IMR-90 (cell line): ENCODE data around the gene CCT7.

Experiments used
- CEBPB ChIP-seq: IDR thresholded peaks from 2 replicates; pipeline ENCODE4 v1.6.1; 2012; ENCODE audit warnings: low read depth, low read length, improper control_type of control experiment
- CHD1 ChIP-seq: IDR thresholded peaks from 2 replicates; pipeline ENCODE4 v1.6.1; 2012; ENCODE audit warnings: low read depth, low read length, improper control_type of control experiment
- POLR2A ChIP-seq: IDR thresholded peaks from 2 replicates; pipeline ENCODE4 v1.6.1; 2012; ENCODE audit warnings: mild to moderate bottlenecking, low read depth, low read length
- RFX5 ChIP-seq: IDR thresholded peaks from 2 replicates; pipeline ENCODE4 v1.8.0; 2012; ENCODE audit warnings: low read depth, mild to moderate bottlenecking, low read length, moderate library complexity
- TF ChIP-seq, protein P1 (sequence below): conservative IDR thresholded peaks from 2 replicates; pipeline ENCODE4 v1.5.1; 2012; ENCODE audit warnings: mild to moderate bottlenecking, low read depth, low read length, improper control_type of control experiment

DNA sequence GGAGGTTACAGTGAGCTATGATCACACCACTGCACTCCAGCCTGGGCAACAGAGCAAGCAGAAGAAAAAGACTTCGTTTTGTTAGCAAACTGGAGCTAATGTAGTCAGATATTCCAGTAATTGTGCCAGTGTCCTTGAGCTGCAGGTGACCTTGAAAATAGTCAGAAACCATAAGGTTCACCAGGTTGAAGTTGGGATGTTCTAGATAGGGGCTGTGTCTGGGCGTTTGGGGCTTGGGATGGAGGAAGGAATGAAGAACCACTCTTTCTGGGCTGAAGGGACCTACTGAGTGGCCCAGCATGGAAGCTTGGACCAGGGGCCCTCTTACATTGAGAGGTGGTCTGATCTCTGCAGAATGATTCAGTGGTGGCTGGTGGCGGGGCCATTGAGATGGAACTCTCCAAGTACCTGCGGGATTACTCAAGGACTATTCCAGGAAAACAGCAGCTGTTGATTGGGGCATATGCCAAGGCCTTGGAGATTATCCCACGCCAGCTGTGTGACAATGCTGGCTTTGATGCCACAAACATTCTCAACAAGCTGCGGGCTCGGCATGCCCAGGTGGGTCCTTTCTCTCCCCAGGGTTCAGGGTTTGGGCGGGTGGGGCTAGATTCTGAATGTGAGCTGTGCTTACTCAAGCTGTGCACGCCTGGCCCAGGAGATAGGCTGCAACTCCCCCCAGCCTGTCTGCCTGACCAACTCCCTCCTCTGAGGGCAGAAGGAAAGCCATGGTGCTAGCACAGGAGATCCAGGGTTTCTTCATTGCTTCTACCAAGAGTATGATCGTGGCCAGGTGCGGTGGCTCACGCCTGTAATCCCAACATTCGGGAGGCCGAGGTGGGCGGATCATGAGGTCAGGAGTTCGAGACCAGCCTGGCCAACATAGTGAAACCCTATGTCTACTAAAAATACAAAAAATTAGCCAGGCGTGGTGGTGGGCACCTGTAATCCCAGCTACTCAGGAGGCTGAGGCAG lies 17.1 kb downstream of the CCT7 start:
- TF ChIP-seq, protein P1, sequence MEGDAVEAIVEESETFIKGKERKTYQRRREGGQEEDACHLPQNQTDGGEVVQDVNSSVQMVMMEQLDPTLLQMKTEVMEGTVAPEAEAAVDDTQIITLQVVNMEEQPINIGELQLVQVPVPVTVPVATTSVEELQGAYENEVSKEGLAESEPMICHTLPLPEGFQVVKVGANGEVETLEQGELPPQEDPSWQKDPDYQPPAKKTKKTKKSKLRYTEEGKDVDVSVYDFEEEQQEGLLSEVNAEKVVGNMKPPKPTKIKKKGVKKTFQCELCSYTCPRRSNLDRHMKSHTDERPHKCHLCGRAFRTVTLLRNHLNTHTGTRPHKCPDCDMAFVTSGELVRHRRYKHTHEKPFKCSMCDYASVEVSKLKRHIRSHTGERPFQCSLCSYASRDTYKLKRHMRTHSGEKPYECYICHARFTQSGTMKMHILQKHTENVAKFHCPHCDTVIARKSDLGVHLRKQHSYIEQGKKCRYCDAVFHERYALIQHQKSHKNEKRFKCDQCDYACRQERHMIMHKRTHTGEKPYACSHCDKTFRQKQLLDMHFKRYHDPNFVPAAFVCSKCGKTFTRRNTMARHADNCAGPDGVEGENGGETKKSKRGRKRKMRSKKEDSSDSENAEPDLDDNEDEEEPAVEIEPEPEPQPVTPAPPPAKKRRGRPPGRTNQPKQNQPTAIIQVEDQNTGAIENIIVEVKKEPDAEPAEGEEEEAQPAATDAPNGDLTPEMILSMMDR = no peak
- TF ChIP-seq POLR2A = no peak
- TF ChIP-seq CEBPB = no peak
- no peak for TF ChIP-seq RFX5
- TF ChIP-seq CHD1 = no peak
